NCI-H748 treated with DMSO at 0.1 percent for 48 hours (cell line): ENCODE results near the gene KANSL1L.
"Not testable (repeated sequence)": the region's sequence is repeated elsewhere in the genome, so short reads cannot be mapped to it uniquely, and the experiment has no call there.

Experiments used
- DNase-seq: peaks from one replicate; lab custom pipeline; 2025; lab: John Stamatoyannopoulos, UW

Gene KANSL1L, protein sequence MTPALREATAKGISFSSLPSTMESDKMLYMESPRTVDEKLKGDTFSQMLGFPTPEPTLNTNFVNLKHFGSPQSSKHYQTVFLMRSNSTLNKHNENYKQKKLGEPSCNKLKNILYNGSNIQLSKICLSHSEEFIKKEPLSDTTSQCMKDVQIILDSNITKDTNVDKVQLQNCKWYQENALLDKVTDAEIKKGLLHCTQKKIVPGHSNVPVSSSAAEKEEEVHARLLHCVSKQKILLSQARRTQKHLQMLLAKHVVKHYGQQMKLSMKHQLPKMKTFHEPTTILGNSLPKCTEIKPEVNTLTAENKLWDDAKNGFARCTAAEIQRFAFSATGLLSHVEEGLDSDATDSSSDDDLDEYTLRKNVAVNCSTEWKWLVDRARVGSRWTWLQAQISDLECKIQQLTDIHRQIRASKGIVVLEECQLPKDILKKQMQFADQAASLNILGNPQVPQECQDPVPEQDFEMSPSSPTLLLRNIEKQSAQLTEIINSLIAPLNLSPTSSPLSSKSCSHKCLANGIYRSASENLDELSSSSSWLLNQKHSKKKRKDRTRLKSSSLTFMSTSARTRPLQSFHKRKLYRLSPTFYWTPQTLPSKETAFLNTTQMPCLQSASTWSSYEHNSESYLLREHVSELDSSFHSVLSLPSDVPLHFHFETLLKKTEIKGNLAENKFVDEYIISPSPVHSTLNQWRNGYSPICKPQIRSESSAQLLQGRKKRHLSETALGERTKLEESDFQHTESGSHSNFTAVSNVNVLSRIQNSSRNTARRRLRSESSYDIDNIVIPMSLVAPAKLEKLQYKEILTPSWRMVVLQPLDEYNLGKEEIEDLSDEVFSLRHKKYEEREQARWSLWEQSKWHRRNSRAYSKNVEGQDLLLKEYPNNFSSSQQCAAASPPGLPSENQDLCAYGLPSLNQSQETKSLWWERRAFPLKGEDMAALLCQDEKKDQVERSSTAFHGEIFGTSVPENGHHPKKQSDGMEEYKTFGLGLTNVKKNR

DNA sequence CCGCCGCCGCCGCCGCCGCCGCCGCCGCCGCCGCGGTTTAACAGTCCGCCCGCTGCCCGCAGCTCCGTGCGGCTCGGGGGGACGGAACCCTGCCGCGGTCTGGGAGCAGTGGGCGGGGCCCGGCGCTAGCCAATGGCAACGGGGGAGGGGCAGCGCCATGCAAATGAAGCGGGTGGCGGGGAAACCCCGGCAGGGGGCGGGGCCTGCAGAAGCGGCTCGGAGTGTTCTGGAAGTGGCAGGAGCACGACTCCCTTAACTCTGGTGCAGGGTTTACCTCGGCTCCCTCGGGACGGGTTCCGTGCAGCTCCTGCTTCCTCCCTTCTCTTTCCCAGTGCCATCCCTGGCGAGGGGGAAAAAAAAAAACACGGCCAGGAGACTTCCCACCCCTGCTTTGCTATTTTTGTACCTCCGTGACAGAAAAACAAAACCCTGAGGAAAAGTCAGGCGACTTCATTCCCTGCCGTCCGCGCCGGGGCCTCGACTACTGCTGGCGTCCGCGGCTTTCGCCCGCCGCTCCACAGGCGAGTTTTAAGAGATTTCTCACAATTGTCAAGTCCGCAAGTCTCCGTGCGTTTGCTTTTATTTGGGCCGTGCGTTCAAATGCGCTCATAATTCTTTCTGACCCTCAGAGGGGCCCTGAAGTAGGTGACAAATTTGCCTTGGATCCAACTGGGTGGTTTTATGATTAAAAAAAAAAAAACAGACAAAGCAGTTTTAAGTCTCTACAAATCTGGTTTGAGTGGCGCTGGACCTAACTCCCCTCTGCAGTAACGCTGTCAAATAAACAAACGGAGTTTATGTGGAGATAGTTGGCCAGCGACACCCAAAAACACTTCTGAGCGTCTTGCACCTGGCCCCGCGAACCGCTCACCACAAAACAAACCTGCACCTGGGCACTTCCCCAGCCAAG is at the start of gene KANSL1L:
TSS of gene KANSL1L (minus strand) at position 101 of the 910 bp plus-strand sequence. CDS start 16,827 bp downstream, outside the sequence.
- peak; percentile 92 for DNase-seq

DNA sequence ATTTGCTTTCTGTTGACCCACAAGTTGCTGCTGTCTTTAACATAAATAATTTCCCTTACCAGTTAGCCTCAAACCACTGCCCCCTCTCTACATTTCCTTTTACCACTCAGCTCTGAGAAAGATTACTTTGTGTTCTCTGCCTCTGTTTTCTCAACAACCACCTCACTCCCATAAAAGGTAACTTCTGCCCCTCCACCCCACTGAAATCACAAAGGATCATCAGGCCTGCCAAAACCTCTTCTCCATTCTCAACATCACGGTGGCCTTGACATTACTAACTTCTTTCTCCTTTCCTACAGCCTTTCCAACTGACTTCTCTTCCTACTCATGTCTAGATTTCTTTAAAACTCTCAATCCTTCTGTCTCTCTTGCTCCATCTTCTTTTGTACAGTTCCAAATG is 43.9 kb upstream of the KANSL1L start:
- no peak for DNase-seq

DNA sequence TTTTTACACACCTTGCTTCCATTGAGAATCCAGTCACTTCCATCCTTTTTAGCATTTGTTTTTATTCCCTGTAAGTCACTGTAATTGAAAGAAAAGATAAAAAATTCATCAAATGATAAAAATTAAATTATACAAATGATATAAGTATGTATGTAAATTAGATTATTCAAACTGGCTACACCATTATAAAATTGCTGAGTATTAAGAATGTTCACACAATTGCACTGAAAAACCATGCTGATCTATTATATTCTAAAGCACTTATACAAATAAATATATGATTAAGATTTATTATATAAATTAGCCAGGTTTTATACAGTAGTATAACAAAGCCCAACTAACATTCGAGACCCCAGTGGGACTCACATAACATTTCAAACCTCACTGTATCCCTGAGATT is 39.0 kb upstream of the KANSL1L start:
- no peak for DNase-seq

DNA sequence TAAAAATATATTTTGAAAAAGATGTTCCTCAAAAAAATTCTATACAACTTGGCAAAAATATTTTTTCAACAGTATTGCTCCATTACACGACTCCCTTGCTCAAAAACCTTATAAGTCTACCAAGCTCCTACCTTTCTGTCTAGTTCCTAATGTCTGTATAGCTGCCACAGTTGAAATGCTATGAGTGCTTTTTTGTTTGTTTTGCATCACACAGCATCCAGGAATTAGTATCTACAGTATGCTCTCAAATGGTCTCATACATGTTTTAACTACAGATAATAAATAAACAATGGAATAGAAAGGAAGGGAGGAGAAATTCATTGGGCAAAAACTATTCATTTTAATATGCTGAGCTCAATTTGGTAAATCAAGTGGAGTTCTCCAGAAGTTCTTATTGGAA is 36.7 kb upstream of the KANSL1L start:
- no peak for DNase-seq

DNA sequence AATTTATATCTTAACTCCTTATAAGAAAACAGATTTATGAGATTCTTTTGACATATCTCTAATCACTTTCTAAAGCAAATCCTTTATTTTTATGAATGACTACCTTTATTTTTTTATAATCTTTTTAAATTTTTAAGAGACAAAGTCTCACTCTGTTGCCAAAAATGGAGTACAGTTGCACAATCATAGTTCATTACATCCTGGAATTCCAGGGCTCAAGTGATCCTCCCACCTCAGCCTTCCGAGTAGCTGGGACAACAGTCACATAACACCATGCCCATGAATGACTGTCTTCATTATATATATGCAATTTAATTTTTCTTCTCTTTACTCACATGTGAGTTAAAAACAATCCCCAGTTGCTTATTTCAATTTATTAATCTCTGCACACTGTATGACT is 32.3 kb upstream of the KANSL1L start:
- DNase-seq = no peak

DNA sequence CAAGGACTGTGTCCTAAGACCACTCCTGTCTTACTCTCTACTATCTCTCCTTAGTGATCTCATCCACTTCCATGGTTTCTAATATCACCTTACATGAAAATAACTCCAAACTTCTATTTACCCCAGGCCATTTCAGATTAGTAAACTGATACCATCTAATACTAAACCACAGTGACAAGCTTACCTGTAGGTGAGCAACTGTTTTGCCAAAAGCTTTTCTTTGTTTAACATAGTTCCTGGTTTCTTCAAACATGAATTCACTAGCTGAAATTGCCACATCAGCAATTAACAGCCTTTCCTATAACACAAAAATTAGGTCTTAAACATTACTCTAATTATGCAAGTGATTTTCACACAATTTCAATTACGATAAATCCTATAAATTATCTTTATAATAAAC is 31.9 kb upstream of the KANSL1L start:
- DNase-seq = no peak

DNA sequence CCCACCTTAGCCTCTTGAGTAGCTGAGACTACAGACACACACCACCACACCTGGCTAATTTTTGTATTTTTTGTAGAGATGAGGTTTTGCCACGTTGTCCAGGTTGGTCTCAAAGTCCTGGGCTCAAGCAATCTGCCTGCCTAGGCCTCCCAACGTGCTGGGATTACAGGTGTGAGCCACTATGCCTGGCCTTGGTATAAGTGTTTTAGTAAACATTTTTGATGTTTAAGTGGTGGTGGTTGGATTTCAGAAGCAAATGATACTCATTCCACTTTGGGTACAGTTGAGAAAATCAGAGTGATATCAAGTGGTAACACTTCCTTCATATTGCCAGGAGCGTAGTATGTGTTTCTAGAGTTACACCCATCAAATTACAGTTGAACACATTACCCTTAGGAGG is 28.6 kb upstream of the KANSL1L start:
- no peak for DNase-seq

DNA sequence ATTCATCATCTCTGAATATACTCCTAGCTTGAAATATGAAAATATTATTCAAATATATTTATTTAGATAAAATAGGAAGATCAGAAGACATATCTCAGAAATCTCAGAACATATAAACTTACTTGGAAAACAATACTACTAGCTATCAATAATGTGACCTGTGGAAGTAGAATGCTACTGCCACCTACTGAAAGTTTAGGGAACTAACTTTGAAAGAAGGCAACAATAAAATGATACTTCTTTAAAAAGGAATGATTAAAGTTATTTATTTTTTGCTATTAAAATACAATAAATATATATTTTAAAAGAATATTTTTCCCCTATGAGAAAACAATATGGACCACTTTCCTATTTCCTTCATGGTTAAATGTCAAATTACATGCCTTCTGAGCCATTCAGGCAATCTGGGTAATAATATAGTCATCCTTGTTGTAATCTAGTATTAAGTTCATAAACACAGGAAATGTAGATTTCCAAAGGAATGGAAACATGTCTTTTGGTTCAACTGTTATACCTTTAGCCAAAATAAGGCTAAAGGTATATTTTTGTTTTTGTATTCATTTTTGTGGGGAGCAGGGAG is 28.1 kb upstream of the KANSL1L start:
- peak; percentile 61 for DNase-seq

DNA sequence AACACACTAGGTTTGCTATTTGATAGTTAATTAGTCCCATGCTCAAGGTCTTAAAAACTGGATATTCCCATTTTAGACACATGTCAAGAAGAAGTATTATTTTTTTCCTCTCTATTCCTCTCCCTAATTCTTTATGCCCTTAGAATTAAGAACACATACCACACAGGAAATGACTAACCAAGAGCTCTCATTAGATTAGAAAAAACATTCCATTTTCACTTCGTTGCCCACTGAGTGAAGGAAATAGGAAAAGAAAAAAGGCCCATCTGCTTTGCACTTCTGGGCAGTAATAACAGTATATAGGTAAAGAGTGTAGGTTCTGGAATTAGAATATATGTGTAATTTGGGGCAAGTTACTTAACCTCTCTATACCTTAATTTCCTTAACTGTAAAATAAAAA is 27.1 kb upstream of the KANSL1L start:
- DNase-seq = no peak

DNA sequence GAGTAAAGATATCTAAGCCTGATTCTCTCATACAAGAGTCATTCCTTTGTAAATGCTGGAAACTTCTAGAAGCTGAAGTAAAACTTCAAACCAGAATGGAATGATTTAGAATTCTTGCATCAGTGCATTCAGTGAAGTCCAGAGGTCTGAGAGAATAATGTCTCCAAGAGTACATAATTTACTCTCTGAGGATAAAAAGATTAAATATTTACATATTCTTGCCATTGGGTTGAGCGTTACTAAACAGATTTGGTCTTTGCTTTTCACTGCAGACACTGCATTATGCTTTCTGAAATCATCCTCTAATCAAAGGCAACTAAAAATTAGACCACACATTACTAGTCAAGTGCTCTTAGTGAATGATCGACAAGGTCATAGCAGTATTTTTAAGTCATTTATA is 26.5 kb upstream of the KANSL1L start:
- DNase-seq = no peak

DNA sequence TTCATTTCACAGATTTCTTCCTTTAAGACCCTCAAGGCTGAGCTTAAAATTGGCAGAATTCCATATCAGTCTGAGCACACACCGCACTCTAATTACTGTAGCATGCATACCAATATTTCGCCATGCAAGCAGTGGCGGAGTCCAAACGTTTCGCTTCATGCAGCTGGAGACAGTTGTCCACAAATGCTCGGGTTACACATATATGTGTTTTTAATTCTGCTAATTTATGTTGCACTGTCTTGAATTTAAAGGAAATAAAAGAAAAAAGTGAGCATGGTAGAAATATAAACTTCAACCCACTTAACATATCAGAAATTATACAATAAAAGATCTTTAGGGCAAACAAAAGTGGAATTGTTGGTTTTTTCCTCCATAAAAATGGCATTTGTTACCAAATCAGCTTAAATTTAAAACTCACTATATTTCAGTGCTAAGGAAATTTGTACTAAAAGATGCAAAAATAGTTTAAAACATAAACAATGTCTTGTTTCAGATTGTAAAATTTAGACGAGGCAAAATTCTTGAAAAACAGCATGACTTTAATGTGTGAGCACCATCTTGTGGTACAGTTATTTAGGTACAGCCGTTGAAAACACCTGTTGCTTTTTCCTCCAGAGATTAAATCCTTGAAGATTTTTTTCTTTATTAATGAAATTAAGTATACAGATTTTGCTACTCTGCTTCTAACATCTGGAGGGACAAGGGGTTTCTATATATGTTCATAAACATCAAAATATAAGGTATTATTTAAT is 24.1 kb upstream of the KANSL1L start:
- DNase-seq = peak; percentile 65

DNA sequence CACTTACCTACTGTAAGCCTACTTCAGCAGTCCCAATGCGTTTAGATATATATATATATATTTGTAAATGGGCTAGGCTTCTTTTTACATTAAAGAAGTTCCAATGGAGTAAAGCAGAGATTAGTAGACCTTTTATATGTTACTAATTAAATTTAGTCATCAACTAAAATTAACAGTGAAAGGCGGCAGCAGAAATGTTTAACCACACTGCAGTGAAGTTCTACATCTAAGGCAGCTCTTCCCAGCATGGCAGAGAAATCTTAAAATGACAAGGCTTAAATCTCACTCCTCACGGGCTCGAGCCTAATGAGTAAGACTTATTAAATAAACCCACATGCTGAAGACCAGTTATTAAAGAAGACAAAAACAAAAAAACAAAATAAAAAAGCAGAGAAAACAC is 19.1 kb upstream of the KANSL1L start:
- no peak for DNase-seq

DNA sequence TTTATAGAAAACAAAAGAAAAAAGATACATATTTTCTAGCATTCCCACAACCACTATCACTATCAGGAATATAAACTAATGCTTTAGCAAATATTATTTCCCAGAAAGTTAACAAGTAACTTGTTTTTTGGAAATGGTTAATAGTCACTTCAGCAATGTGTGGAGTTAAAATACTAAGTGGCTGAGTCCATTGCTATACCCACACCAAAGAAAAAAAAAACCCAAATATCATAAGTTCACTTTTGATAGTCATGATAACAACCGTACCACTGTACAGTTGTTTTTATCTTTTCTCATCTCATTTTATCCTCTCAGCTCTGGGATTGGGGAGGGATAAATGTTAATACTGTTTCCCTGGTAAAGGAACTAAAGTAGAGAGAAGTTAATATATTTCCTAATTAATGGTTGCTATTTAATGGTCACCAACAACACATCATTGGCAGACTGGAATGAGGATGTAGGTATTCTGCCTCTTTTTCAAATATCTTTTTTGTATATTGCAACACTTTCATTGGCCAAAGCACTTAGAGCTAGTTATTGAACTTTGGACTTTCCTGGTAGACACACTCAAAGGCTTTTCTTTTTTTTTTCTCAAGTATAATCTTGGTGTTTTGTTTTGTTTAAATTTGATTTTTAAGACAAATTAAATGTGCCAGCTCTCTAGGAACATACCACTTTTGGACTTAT is 18.4 kb upstream of the KANSL1L start:
- no peak for DNase-seq

DNA sequence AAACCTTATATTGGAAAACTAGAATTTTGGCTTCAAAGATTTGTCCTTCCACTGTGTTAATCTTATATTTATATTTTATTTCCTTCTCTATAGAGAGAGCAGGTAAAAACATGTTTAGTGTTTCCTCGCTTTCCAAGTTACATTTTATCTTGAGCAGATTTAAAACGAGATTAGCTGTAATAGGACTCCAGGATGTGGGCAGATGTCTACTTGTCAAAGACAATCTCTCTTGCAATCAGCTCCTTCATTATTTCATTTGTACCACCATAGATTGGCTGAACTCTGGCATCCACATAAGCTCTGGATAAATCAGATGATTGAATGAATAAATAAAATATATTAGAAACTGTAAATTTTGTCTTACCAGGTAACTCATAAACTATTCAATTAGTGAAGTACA is 17.5 kb upstream of the KANSL1L start:
- DNase-seq = no peak

DNA sequence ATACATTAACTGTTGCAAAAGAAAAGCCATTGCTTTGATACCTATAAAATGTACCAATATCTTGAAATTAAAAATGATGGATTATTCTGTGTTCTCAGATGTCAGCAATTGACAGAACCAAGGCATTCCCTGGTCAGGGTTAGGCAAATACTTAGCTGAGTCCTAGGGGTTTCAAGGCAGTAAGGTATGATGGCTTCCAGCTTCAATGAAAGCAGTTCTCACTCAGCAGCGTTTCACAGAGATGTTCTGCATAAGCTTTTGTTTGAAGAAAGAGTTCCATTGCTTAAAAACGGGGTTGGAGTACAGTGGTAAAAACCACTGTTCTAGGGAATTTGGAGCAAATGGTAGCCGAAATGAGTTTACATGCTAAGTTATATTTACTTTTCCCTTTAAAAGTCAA is 17.0 kb upstream of the KANSL1L start:
- DNase-seq = no peak

DNA sequence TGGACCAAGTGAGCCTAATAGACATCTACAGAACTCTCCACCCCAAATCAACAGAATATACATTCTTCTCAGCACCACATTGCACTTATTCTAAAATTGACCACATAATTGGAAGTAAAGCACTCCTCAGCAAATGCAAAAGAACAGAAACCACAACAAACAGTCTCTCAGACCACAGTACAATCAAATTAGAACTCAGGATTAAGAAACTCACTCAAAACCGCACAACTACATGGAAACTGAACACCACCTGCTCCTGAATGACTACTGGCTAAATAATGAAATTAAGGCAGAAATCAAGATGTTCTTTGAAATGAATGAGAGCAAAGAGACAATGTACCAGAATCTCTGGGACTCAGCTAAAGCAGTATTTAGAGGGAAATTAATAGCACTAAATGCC is 12.7 kb upstream of the KANSL1L start:
- DNase-seq = not testable (repeated sequence)

DNA sequence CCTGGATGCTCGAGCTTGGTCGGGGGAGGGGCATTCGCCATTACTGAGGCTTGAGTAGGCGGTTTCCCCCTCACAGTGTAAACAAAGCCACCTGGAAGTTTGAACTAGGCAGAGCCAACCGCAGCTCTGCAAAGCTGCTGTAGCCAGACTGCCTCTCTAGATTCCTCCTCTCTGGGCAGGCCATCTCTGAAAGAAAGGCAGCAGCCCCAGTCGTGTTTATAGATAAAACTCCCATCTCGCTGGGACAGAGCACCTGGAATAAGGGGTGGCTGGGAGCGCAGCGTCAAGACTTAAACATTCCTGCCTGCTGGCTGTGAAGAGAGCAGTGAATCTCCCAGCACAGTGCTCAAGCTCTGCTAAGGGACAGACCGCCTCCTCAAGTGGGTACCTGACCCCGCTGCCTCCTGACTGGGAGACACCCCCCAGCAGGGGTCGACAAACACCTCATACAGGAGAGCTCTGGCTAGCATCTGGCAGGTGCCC is 10.4 kb upstream of the KANSL1L start:
- peak; percentile 44 for DNase-seq

DNA sequence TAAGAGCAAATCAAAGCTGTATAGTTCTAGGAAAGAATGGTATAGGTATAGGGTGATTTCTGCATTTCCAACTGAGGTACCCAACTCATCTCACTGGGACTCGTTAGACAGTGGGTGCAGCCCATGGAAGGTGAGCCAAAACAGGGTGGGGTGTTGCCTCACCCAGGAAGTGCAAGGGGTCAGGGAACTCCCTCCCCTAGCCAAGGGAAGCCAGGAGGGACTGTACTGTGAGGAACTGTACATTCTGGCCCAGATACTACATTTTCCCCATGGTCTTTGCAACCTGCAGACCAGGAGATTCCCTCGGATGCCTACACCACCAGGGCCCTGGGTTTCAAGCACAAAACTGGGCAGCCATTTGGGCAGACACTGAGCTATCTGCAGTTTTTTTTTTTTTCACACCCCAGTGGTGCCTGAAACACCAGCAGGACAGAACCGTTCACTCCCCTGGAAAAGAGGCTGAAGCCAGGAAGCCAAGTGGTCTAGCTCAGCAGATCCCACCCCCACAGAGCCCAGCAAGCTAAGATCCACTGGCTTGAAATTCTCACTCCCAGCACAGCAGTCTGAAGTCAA is 9.9 kb upstream of the KANSL1L start:
- not testable (repeated sequence) for DNase-seq

DNA sequence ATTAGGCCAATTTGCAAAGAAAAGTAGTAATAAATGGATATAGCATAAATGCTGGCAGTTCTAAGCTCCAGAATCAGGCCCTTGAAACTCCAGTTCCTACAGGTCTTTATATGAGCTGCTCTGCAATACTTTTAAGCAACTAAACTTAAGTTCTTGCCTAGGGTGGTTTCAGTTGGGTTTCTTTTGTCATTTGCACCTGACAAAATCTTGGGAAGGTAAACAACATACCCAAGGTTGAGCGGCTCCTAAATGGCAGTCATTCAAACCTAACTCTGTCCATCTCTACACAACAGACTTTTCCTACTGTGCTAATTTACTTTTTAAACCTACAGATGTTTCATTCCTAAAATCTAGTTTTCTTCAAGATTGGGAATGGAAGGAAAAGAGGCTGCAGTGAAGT is 9.3 kb upstream of the KANSL1L start:
- DNase-seq = no peak
